Activated CD4-positive, alpha-beta T cell treated with anti-CD3 and anti-CD28 coated beads, Interleukin-2, Interleukin-4, amounts not matched to agents 100 ng/mL and 50 ng/mL, durations not matched to agents 16 hours and 8 hours (primary cell): ENCODE measurements around the gene ASCL3.
"Not testable (repeated sequence)": the region's sequence is repeated elsewhere in the genome, so short reads cannot be mapped to it uniquely, and the experiment has no call there.

Experiments
- DNase-seq: peaks from one replicate; pipeline ENCODE4 v3.0.0-alpha.2; 2020; ENCODE audit warnings: low spot score

Gene ASCL3

GRCh38 chr11:8947230-8947943 lies 4.6 kb upstream of the ASCL3 start:
- no peak for DNase-seq

GRCh38 chr11:8941341-8942103 lies 1.3 kb downstream of the ASCL3 start:
- DNase-seq, result no peak

- DNase-seq, result no peak
Observed at GRCh38 chr11:8937659-8938058, 5.2 kb downstream of the ASCL3 start.

- no peak for DNase-seq
Observed at GRCh38 chr11:8937159-8937558, 5.7 kb downstream of the ASCL3 start.

- not testable (repeated sequence) for DNase-seq
Observed at GRCh38 chr11:8935789-8936188, 7.0 kb downstream of the ASCL3 start.

GRCh38 chr11:8934742-8935488 lies 7.9 kb downstream of the ASCL3 start:
- DNase-seq, result no peak

GRCh38 chr11:8933931-8934330 lies 8.9 kb downstream of the ASCL3 start:
- no peak for DNase-seq

GRCh38 chr11:8932564-8933180 lies 10.1 kb downstream of the ASCL3 start, which contains the start of gene C11orf16:
Gene C11orf16 (minus strand): TSS chr11:8932947. CDS start chr11:8932308, 639 bp downstream.
- no peak for DNase-seq

- DNase-seq, result no peak
Observed at GRCh38 chr11:8930456-8931175, 12.2 kb downstream of the ASCL3 start.

- no peak for DNase-seq
Observed at GRCh38 chr11:8928981-8929615, 13.7 kb downstream of the ASCL3 start.

GRCh38 chr11:8928205-8928604 lies 14.6 kb downstream of the ASCL3 start:
- no peak for DNase-seq

GRCh38 chr11:8927233-8927632 lies 15.6 kb downstream of the ASCL3 start:
- no peak for DNase-seq

GRCh38 chr11:8926236-8926635 lies 16.6 kb downstream of the ASCL3 start:
- no peak for DNase-seq

- DNase-seq, result no peak
Observed at GRCh38 chr11:8925711-8926110, 17.1 kb downstream of the ASCL3 start.

GRCh38 chr11:8922691-8923090 lies 20.1 kb downstream of the ASCL3 start:
- DNase-seq, result no peak

GRCh38 chr11:8917157-8917825 lies 25.5 kb downstream of the ASCL3 start:
- DNase-seq, result no peak

- DNase-seq, result no peak
Observed at GRCh38 chr11:8914661-8915018, 28.2 kb downstream of the ASCL3 start.

GRCh38 chr11:8913961-8914660 lies 28.7 kb downstream of the ASCL3 start:
- DNase-seq, result peak; percentile 51

- peak; percentile 92 for DNase-seq
Observed at GRCh38 chr11:8911029-8911823, 31.6 kb downstream of the ASCL3 start, which contains the start of gene AKIP1. Gene AKIP1 (plus strand): TSS chr11:8911189. CDS start chr11:8911450, 261 bp downstream.
